Stimulated activated CD4-positive, alpha-beta T cell treated with anti-CD3 and anti-CD28 coated beads, Interleukin-2, amount 100 ng/mL, for 24 hours (primary cell): ENCODE results near the gene ORMDL1.

Source experiments
- DNase-seq, 2 donors: peaks; one replicate each; pipeline ENCODE4 v3.0.0-alpha.2; 2020

The ORMDL1 gene

GRCh38 chr2:189783927-189784867 is at the start of gene ORMDL1, which contains the start of gene PMS1:
ORMDL1 (minus strand) TSS chr2:189784339; CDS start chr2:189782595, 1,744 bp downstream.
PMS1 (plus strand) TSS chr2:189784450; CDS start chr2:189791810, 7,360 bp downstream.
- DNase-seq, result peak; percentile 94

DNA sequence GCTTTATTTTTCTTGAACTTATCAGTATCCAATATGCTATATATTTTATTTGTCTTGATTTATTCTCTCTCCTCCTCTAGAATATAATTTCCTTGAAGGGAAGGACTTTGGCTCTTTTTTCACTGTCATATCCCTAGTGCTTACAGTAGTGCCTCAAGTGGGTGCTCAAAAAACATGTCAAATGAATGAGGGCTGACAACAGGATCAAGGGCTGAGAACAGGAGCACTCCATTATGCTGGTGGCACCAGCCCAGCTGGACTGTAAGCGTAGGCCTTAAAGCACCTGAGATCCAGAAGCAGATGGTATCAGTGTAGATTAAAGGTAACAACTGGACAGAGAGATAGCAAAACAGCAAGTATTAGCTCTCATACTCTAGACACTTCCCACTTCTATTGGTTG is 46.4 kb upstream of the ORMDL1 start:
- no peak for DNase-seq

- DNase-seq, result no peak
These were observed 45.1 kb upstream of the ORMDL1 start for GRCh38 chr2:189829102-189829833.

GRCh38 chr2:189826039-189826438 is 41.9 kb upstream of the ORMDL1 start:
- DNase-seq, result no peak

GRCh38 chr2:189824694-189825396 is 40.7 kb upstream of the ORMDL1 start:
- DNase-seq, result no peak

GRCh38 chr2:189821953-189822748 is 38.0 kb upstream of the ORMDL1 start:
- DNase-seq, result no peak

- DNase-seq, result no peak
These were observed 35.2 kb upstream of the ORMDL1 start for GRCh38 chr2:189819297-189819704.

GRCh38 chr2:189818249-189819038 is 34.3 kb upstream of the ORMDL1 start:
- DNase-seq, result no peak

DNA sequence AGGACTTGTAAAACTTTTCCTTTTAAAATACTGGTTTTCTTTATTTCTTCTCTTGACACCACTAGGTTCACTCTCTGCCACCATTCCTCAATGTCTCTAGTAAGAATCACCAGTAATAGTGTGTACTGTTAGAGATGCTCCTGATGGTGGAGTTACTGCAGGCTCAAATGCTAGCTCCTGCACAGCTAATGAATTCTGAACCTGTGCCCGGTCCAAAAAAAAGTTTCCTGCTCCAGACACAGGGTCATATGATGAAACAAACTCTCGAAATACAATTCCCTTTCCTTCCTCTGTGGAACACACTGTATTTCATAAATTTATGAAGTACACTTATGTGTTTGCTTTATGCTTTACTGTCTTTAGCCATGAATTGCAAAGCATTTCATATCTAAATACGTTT is 19.3 kb upstream of the ORMDL1 start:
- no peak for DNase-seq

- DNase-seq, result no peak
These were observed 18.3 kb upstream of the ORMDL1 start for GRCh38 chr2:189802396-189802912.

GRCh38 chr2:189799531-189799930 is 15.4 kb upstream of the ORMDL1 start:
- no peak for DNase-seq

DNA sequence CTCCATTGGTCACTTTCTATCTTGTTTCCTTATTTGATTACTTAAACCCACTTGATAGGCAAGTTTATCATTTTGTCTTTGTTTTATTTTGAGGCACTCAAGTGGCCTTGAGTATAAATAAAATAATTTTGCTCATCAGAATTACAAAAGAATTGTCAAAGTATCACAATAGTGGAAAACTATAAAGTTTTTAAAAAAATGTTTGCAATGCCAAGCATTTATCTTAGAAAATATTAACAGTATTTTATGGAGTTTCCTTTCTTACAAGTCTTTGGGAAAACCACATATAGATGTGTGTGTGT is 14.8 kb upstream of the ORMDL1 start:
- no peak for DNase-seq

GRCh38 chr2:189798312-189799029 is 14.3 kb upstream of the ORMDL1 start:
- no peak for DNase-seq

DNA sequence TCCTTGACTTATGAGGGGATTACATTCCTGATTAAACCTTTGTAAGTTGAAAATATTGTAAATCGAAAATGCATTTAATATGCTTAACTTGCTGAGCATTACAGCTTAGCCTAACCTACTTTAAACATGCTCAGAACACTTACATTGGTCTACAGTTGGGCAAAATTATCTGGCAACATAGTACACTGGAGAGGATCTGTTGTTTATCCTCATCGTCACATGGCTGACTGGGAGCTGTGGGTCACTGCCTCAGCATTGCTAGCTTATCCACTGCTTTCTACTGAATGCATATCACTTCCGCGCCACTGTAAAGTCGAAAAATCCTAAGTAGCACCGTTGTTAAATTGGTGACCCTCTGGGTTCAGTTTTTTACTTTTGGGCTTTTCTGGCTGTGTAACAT is 13.8 kb upstream of the ORMDL1 start:
- DNase-seq, result no peak

DNA sequence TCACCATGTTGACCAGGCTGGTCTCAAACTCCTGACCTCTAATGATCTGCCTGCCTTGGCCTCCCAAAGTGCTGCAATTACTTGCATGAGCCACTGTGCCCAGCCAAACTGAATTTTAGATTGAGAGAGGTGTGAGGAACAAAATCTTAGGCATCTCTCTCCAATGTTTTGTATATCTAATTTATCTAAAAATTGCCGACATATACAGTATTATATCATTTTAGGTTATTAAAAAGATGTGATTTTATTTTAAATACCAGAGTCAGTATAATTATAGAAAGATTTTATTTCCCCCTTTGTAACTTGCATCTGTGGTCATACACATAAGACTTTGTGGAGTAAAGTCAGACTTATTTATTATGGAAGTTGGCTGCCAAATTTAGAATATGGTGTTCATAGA is 10.2 kb upstream of the ORMDL1 start:
- no peak for DNase-seq

DNA sequence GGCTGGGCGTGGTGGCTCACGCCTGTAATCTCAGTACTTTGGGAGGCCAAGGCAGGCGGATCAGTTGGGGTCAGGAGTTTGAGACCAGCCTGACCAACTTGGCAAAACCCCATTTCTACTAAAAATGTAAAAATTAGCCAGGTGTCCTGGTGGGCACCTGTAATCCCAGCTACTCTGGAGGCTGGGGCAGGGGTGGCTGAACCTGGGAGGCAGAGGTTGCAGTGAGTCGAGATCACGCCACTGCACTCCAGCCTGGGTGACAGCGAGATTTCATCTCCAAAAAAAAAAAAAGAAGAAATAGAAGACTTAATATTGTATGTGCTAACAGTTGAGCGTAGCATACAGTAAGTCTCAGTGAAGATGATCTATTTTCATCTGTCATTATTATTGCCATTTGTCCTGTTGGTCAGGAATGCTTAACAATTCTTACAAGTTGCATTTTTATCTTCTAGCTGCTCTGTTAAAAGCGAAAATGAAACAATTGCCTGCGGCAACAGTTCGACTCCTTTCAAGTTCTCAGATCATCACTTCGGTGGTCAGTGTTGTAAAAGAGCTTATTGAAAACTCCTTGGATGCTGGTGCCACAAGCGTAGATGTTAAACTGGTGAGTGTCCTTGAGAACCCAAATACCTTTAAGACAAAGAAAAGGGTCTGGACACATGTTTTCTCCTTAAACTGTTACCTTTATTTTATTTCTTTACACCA is 7.4 kb upstream of the ORMDL1 start:
- no peak for DNase-seq

DNA sequence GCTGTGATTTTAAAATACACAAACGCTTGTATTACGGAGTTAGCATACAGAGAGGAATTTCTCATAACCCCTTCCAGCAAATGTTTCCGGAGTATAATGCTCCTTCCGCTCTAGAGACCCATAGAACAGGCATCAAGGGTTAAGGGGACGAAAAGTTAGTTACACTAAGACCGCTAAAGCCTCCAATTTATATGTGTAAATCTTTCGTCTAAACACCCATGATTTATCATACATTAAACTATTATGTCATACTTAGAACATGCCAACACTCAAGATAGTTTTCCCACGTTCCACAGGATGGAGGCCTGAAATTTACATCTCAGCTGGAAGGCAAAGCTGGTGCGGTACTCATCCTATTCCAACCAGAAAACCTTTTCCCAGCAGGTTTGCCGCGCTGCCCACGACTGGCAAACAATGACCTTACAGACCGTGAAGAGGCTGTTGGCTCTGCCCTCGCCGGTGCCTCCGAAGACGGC is 650 bp downstream of the ORMDL1 start:
- no peak for DNase-seq

DNA sequence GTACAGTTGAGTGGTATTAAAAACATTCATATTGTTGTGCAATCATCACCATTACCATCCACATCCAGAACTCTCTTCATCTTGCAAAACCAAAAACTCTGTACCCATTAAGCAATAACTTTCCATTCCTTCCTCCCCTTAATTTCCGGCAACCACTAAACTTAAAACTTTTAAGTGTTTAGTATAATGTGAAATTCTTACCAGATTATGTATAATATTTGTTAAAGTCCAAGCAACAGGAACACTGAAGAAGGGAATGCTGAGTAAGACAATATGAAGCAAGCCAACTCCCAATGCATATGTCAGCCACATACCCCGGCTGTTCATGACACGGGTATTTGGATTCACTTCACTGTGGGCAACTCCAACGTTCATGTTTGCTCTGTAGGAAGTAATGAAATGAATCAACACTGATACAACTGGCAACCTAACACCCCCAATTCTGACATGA is 1.9 kb downstream of the ORMDL1 start:
- no peak for DNase-seq

DNA sequence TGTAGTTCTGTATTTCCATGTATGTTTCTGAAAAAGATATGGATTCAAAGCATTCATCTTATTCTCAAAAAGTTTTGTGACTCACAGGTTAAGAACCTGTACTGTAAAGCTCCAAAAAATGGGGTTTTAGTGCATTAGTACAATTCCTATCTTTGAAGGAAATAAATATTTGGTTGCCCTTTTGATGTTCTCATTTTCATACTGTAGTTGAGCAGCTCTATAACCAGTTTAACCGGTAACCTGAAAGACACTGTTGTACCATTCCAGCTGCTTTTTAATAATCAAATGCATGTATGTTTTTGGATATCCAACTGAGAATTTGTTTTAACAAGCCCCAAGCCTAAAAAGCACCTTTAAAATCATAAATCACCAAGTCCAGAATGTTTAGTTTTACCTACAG is 11.9 kb downstream of the ORMDL1 start:
- no peak for DNase-seq
